Heart left ventricle (tissue), 16 donors: Measurements from ENCODE around the gene KLRF2. TPM values are rescaled to one million over a fixed set of nuclear protein-coding genes. Genes with fewer than 3 reads are reported as not detected.

Experiments
- ATAC-seq, 4 donors: fragments of 200-7000 bp; cut with Tn5 transposase; one replicate each; pipeline ENCODE4 v1.9.1; 2020 to 2022; ENCODE audit warnings: moderate library complexity in 4 of 4, mild to moderate bottlenecking in 3 of 4, moderate number of reproducible peaks in 1 of 4
- DNase-seq, 5 donors: peaks; one replicate each; pipeline ENCODE4 v3.0.0-alpha.2; 2020
- H3K27ac ChIP-seq, 12 donors: fragments of 200-600 bp; sonication (generic) in 4 of 12; one replicate each; pipeline versions ENCODE4 v1.5.0 to v1.8.0; 2016 to 2022; ENCODE audit warnings: mild to moderate bottlenecking in 2 of 12
- H3K27me3 ChIP-seq, 9 donors: fragments of 200-600 bp; sonication (generic) in 2 of 9; one replicate each; pipeline versions ENCODE4 v1.5.1 to v1.8.0; 2016 to 2022; ENCODE audit warnings: mild to moderate bottlenecking in 3 of 9
- H3K36me3 ChIP-seq, 9 donors: fragments of 200-600 bp; sonication (generic) in 2 of 9; one replicate each; pipeline versions ENCODE4 v1.5.0 to v1.8.0; 2018 to 2022; ENCODE audit warnings: mild to moderate bottlenecking in 2 of 9
- H3K4me1 ChIP-seq, 12 donors: fragments of 200-600 bp; sonication (generic) in 4 of 12; one replicate each; pipeline versions ENCODE4 v1.5.0 to v1.8.0; 2016 to 2022; ENCODE audit warnings: mild to moderate bottlenecking in 3 of 12
- H3K4me3 ChIP-seq, 12 donors: fragments of 200-600 bp; sonication (generic) in 4 of 12; one replicate each; pipeline versions ENCODE4 v1.5.0 to v1.8.0; 2017 to 2022; ENCODE audit warnings: mild to moderate bottlenecking in 9 of 12, moderate library complexity in 4 of 12
- H3K9me3 ChIP-seq, 12 donors: fragments of 200-600 bp; sonication (generic) in 4 of 12; one replicate each; pipeline versions ENCODE4 v1.5.0 to v1.8.0; 2016 to 2022; ENCODE audit warnings: mild to moderate bottlenecking in 1 of 12
- CTCF ChIP-seq, 12 donors: fragments of 200-600 bp; sonication (generic) in 4 of 12; IDR thresholded peaks; one replicate each; pipeline versions ENCODE4 v1.5.0 to v1.8.0; 2018 to 2022; ENCODE audit warnings: antibody characterized with exemption in 12 of 12, mild to moderate bottlenecking in 5 of 12
- POLR2A ChIP-seq, 2 donors: fragments of 450-650 bp; IDR thresholded peaks; one replicate each; pipeline ENCODE4 v1.6.1; 2017; ENCODE audit warnings: antibody characterized with exemption in 2 of 2, mild to moderate bottlenecking in 2 of 2, moderate library complexity in 2 of 2
- WGBS, 4 donors: extraction: QIAGEN DNeasy Blood & Tissue Kit in 2 of 4; methylation state at CpG; one replicate each; pipeline versions ENCODE4 v1.1.5 to v1.1.7; 2013 to 2018; 5-methylcytosine and 5-hydroxymethylcytosine counted together
- intact Hi-C, 10 donors: fragments of 100-400 bp; cut with DNase I; formaldehyde crosslinking; loops; one replicate each; pipeline versions ENCODE4 v1.11.1 to v1.14.2; 2022
- polyA plus RNA-seq, 2 donors: library from polyadenylated mRNA; stranded (reverse); fragments of 200-250 nt; gene quantifications; one replicate each; pipeline ENCODE4 v1.2.3, GENCODE V29; 2013
- total RNA-seq, 9 donors: library from RNA; depleted of rRNA in 2 of 9; stranded (reverse); fragments of >200 nt in 2 of 9; fragmentation: NEBNext Ultra II Directional in 3 of 9; extraction: Animal tissue kit (Norgen Biotek cat#: 25700) in 3 of 9; gene quantifications; one replicate each; pipeline versions ENCODE4 v1.1.0 to v1.2.4, GENCODE V29; 2016 to 2023
- donor health status: ischemic (EF 13 %, LVEDD 7.1; RV severe dilation, severe dysfunction).
- donor health status: healthy with polysubstance abuse.
- donor health status: DM: no; HTN: yes; CAD: no.
- donor health status: DM: no; HTN: no; CAD: no.
- donor health status: ischemic (EF 25% LVEDD 6.9; RV normal size, moderate dysfunction).
- donor health status: ischemic (EF 25% LVEDD 5.7; RV mildly dilated, moderate dysfunction).
- donor health status: healthy.
- donor health status: DM: yes; HTN: yes; CAD: no.
- donor health status: ischemic (EF 35%, LVEDD 5.7; RV mildly dilated, moderate dysfunction).
- donor health status: nonischemic (EF 11% LVEDD 7.7; RV severe dilation, severe dysfunction).
- donor health status: DM: yes; HTN: yes; CAD: no.
- donor health status: PGD.
- donor health status: ischemic (EF 29% LVEDD 5.4; RV normal size, mild dysfunction).
- donor health status: nonischemic (EF 23%, LVEDD 6.1; RV moderate dilation, normal function).

KLRF2 gene
- total and polyA plus RNA-seq, 11 donors: not detected

- Histone ChIP-seq H3K4me1 (peaks cover 0 to 39% (median 0%) of the 10 kb centered on the region in 12 donors), H3K9me3 (peaks cover 0 to 4% (median 0%) of the 10 kb centered on the region in 12 donors), H3K27ac (no peak overlapping the region), H3K4me3 (no peak overlapping the region), H3K36me3 (peaks cover 0 to 43% (median 28%) of the 10 kb centered on the region in 9 donors), H3K27me3 (no peaks in the 10 kb centered on the region)
- intact Hi-C loops: no loop called here
- no peak for DNase-seq
- ATAC-seq: no peak
- TF ChIP-seq CTCF (IDR thresholded peaks at IDR 0.05): no peak
- no peak for TF ChIP-seq POLR2A (IDR thresholded peaks at IDR 0.05)
Observed at GRCh38 chr12:9858135-9858534, 23.2 kb upstream of the KLRF2 start.

- ATAC-seq: no peak
- 56 to 72% (median 64%) methylated on average over 4 of the region's 4 CpGs for WGBS, 4 donors
- Histone ChIP-seq H3K9me3 (peaks cover 0 to 21% (median 5%) of the 10 kb centered on the region in 12 donors), H3K27ac (peak overlapping the region in 4 of 12 donors; percentile 8 to 95 (median 48)), H3K4me3 (peak overlapping the region in 9 of 12 donors; percentile 13 to 72 (median 60)), H3K27me3 (no peaks in the 10 kb centered on the region), H3K4me1 (peaks cover 0 to 41% (median 0%) of the 10 kb centered on the region in 12 donors), H3K36me3 (peaks cover 0 to 3% (median 0%) of the 10 kb centered on the region in 9 donors)
- TF ChIP-seq CTCF (IDR thresholded peaks at IDR 0.05) (no peak), POLR2A (IDR thresholded peaks at IDR 0.05) (no peak)
- intact Hi-C loops: no loop called here
- no peak for DNase-seq
Observed at GRCh38 chr12:9864913-9865675, 16.2 kb upstream of the KLRF2 start.

GRCh38 chr12:9866860-9867269, 14.4 kb upstream of the KLRF2 start:
- H3K27me3 ChIP-seq: no peaks in the 10 kb centered on the region
- H3K4me3 ChIP-seq: peak overlapping the region in 11 of 12 donors; percentile 31 to 72 (median 52)
- WGBS, 4 donors: 48 to 65% (median 58%) methylated on average over 4 of the region's 4 CpGs
- H3K27ac ChIP-seq: peak overlapping the region in 11 of 12 donors; percentile 4 to 95 (median 79)
- DNase-seq: no peak
- ATAC-seq: no peak
- peaks cover 0 to 3% (median 0%) of the 10 kb centered on the region in 9 donors for H3K36me3 ChIP-seq
- H3K9me3 ChIP-seq: peaks cover 0 to 21% (median 5%) of the 10 kb centered on the region in 12 donors
- H3K4me1 ChIP-seq: peaks cover 0 to 37% (median under 1%) of the 10 kb centered on the region in 12 donors
- intact Hi-C loops: no loop called here
- TF ChIP-seq POLR2A (IDR thresholded peaks at IDR 0.05) (no peak), CTCF (IDR thresholded peaks at IDR 0.05) (no peak)

GRCh38 chr12:9867531-9867930, 13.8 kb upstream of the KLRF2 start:
- Histone ChIP-seq H3K27ac (peak overlapping the region in 10 of 12 donors; percentile 4 to 95 (median 80)), H3K4me1 (peaks cover 0 to 37% (median 2%) of the 10 kb centered on the region in 12 donors), H3K36me3 (no peaks in the 10 kb centered on the region), H3K9me3 (peaks cover 0 to 21% (median 5%) of the 10 kb centered on the region in 12 donors), H3K4me3 (peak overlapping the region in 11 of 12 donors; percentile 31 to 72 (median 52)), H3K27me3 (no peaks in the 10 kb centered on the region)
- intact Hi-C loops: no loop called here
- 42 to 46% (median 43%) methylated on average over 4 of the region's 4 CpGs for WGBS, 4 donors
- DNase-seq: no peak
- no peak for ATAC-seq
- TF ChIP-seq CTCF (IDR thresholded peaks at IDR 0.05) (no peak), POLR2A (IDR thresholded peaks at IDR 0.05) (no peak)
